Glomerular visceral epithelial cell (primary cell): ENCODE results near the gene CD300H.
A peak's percentile ranks its signal among the peaks of the same experiment; 100 is the strongest.
"Not testable (repeated sequence)": the region's sequence is repeated elsewhere in the genome, so short reads cannot be mapped to it uniquely, and the experiment has no call there.

Experiments
- DNase-seq: peaks from one replicate; pipeline ENCODE4 v3.0.0-alpha.2; 2016; ENCODE audit errors: extremely low spot score

CD300H gene

GRCh38 chr17:74584292-74585060, 17.2 kb upstream of the CD300H start:
- DNase-seq: no peak

GRCh38 chr17:74582633-74583032, 15.3 kb upstream of the CD300H start:
- no peak for DNase-seq

- DNase-seq: no peak
Observed at GRCh38 chr17:74579900-74580299, 12.6 kb upstream of the CD300H start.

- DNase-seq: no peak
Observed at GRCh38 chr17:74578979-74579378, 11.7 kb upstream of the CD300H start.

- no peak for DNase-seq
Observed at GRCh38 chr17:74574489-74575142, 7.3 kb upstream of the CD300H start.

GRCh38 chr17:74573635-74574034, 6.3 kb upstream of the CD300H start:
- DNase-seq: not testable (repeated sequence)

- no peak for DNase-seq
Observed at GRCh38 chr17:74573169-74573568, 5.9 kb upstream of the CD300H start.

GRCh38 chr17:74571621-74572270, 4.4 kb upstream of the CD300H start:
- DNase-seq: no peak

- DNase-seq: peak; percentile 97
Observed at GRCh38 chr17:74569020-74570003, 2.0 kb upstream of the CD300H start.

GRCh38 chr17:74568106-74568873, 981 bp upstream of the CD300H start:
- no peak for DNase-seq

- peak; percentile 41 for DNase-seq
Observed at GRCh38 chr17:74566132-74566753, 1.1 kb downstream of the CD300H start.

- no peak for DNase-seq
Observed at GRCh38 chr17:74565126-74565525, 2.2 kb downstream of the CD300H start.

- no peak for DNase-seq
Observed at GRCh38 chr17:74563358-74563757, 4.0 kb downstream of the CD300H start.

GRCh38 chr17:74561586-74561985, 5.7 kb downstream of the CD300H start:
- DNase-seq: no peak

GRCh38 chr17:74558882-74559519, 8.3 kb downstream of the CD300H start:
- no peak for DNase-seq

- not testable (repeated sequence) for DNase-seq
Observed at GRCh38 chr17:74558402-74558801, 8.9 kb downstream of the CD300H start.

- DNase-seq: no peak
Observed at GRCh38 chr17:74555427-74555940, 11.8 kb downstream of the CD300H start.

GRCh38 chr17:74554909-74555308, 12.4 kb downstream of the CD300H start:
- no peak for DNase-seq

- DNase-seq: peak; percentile 28
Observed at GRCh38 chr17:74552037-74552436, 15.3 kb downstream of the CD300H start.

- no peak for DNase-seq
Observed at GRCh38 chr17:74550602-74551001, 16.7 kb downstream of the CD300H start.
